Progenitor cell of endocrine pancreas (in vitro differentiated cells): ENCODE data around the gene LPCAT3. TPM values are rescaled to one million over a fixed set of nuclear protein-coding genes. Genes with fewer than 3 reads are reported as not detected.

ENCODE experiments used
- DNase-seq: peaks from one replicate; pipeline ENCODE4 v3.0.0; 2021; ENCODE audit warnings: low spot score; ENCODE audit not compliant: unreplicated experiment
- H3K27ac Mint-ChIP-seq: 2 replicates; pipeline ENCODE4 v1.8.0; 2021; ENCODE audit warnings: mild to moderate bottlenecking, moderate library complexity, mixed read lengths
- H3K27me3 Mint-ChIP-seq: 2 replicates; pipeline ENCODE4 v1.8.0; 2021; ENCODE audit warnings: mixed read lengths
- H3K36me3 Mint-ChIP-seq: 2 replicates; pipeline ENCODE4 v1.8.0; 2022; ENCODE audit warnings: mixed read lengths; ENCODE audit not compliant: insufficient read depth
- H3K4me1 Mint-ChIP-seq: 2 replicates; pipeline ENCODE4 v1.8.0; 2021; ENCODE audit warnings: low read depth, mixed read lengths
- H3K4me3 Mint-ChIP-seq: 2 replicates; pipeline ENCODE4 v1.8.0; 2021; ENCODE audit warnings: low read depth, mild to moderate bottlenecking, moderate library complexity, mixed read lengths
- H3K9me3 Mint-ChIP-seq: 2 replicates; pipeline ENCODE4 v1.8.0; 2021; ENCODE audit warnings: low read depth, mixed read lengths
- CTCF ChIP-seq: fragments of 200-600 bp; sonication (generic); IDR thresholded peaks from one replicate; pipeline ENCODE4 v1.5.0; 2021; ENCODE audit warnings: antibody characterized with exemption, mild to moderate bottlenecking; ENCODE audit not compliant: unreplicated experiment
- total RNA-seq: library from RNA; stranded (reverse); gene quantifications from 2 replicates; pipeline ENCODE4 v1.2.1, GENCODE V29; 2021

Gene LPCAT3
- total RNA-seq, 1 donor from 2014 or later, result 81.8 TPM

- Mint-ChIP-seq H3K4me1 (peaks cover 7% of the 10 kb centered on the region), H3K27ac (no peak overlapping the region), H3K36me3 (peaks cover under 1% of the 10 kb centered on the region), H3K9me3 (no peaks in the 10 kb centered on the region), H3K27me3 (no peaks in the 10 kb centered on the region), H3K4me3 (no peak overlapping the region)
- TF ChIP-seq CTCF, result no peak
- DNase-seq, result no peak
These were observed 66.6 kb downstream of the LPCAT3 start for GRCh38 chr12:6951551-6952120.

- H3K27ac Mint-ChIP-seq, result peak within 1 kb of the TSS; percentile 46
- no peaks in the 10 kb centered on the region for H3K27me3 Mint-ChIP-seq
- H3K9me3 Mint-ChIP-seq, result no peaks in the 10 kb centered on the region
- TF ChIP-seq CTCF, result no peak
- no peak within 1 kb of the TSS for H3K4me3 Mint-ChIP-seq
- no peaks in the 10 kb centered on the region for H3K36me3 Mint-ChIP-seq
- DNase-seq, result no peak
- peaks cover 11% of the 10 kb centered on the region for H3K4me1 Mint-ChIP-seq
These were observed 67.3 kb downstream of the LPCAT3 start, which contains the start of gene PTPN6 for GRCh38 chr12:6950811-6951540. TSS of gene PTPN6 (plus strand) at chr12:6951356. CDS start at chr12:6951513, 157 bp downstream.

GRCh38 chr12:6950401-6950801 lies 67.9 kb downstream of the LPCAT3 start:
- H3K36me3 Mint-ChIP-seq, result no peaks in the 10 kb centered on the region
- H3K4me3 Mint-ChIP-seq, result no peak overlapping the region
- no peaks in the 10 kb centered on the region for H3K9me3 Mint-ChIP-seq
- peak overlapping the region; percentile 46 for H3K27ac Mint-ChIP-seq
- no peaks in the 10 kb centered on the region for H3K27me3 Mint-ChIP-seq
- H3K4me1 Mint-ChIP-seq, result peaks cover 15% of the 10 kb centered on the region
- DNase-seq, result no peak
- TF ChIP-seq CTCF, result peak; percentile 59

GRCh38 chr12:6948873-6949594 lies 69.2 kb downstream of the LPCAT3 start:
- Mint-ChIP-seq H3K4me1 (peaks cover 23% of the 10 kb centered on the region), H3K36me3 (no peaks in the 10 kb centered on the region), H3K9me3 (no peaks in the 10 kb centered on the region), H3K27me3 (no peaks in the 10 kb centered on the region), H3K27ac (peak overlapping the region; percentile 38), H3K4me3 (peak overlapping the region; percentile 36)
- no peak for DNase-seq
- no peak for TF ChIP-seq CTCF

- H3K9me3 Mint-ChIP-seq, result no peaks in the 10 kb centered on the region
- DNase-seq, result no peak
- no peaks in the 10 kb centered on the region for H3K27me3 Mint-ChIP-seq
- no peak for TF ChIP-seq CTCF
- H3K36me3 Mint-ChIP-seq, result no peaks in the 10 kb centered on the region
- peak overlapping the region; percentile 27 for H3K4me3 Mint-ChIP-seq
- H3K27ac Mint-ChIP-seq, result peak overlapping the region; percentile 29
- peaks cover 35% of the 10 kb centered on the region for H3K4me1 Mint-ChIP-seq
These were observed 70.7 kb downstream of the LPCAT3 start for GRCh38 chr12:6947615-6948014.
